BE2C (cell line): ENCODE results near the gene PIP4P1.

Source experiments
- DNase-seq: peaks from one replicate; pipeline ENCODE4 v3.0.0-alpha.2; 2020
- H3K27me3 ChIP-seq: fragments of 250-450 bp; sonication (Bioruptor Pico); 2 replicates; pipeline ENCODE4 v1.5.1; 2020; ENCODE audit warnings: mild to moderate bottlenecking
- H3K36me3 ChIP-seq: fragments of 250-450 bp; sonication (Bioruptor Pico); 2 replicates; pipeline ENCODE4 v1.5.1; 2020; ENCODE audit warnings: mild to moderate bottlenecking
- H3K4me1 ChIP-seq: fragments of 250-450 bp; sonication (Bioruptor Pico); 2 replicates; pipeline ENCODE4 v1.5.1; 2020
- H3K4me3 ChIP-seq: 2 replicates; pipeline ENCODE4 v1.5.1; 2011; ENCODE audit warnings: low read depth, low read length
- H3K9me3 ChIP-seq: fragments of 250-450 bp; sonication (Bioruptor Pico); 2 replicates; pipeline ENCODE4 v1.5.1; 2020
- CTCF ChIP-seq: IDR thresholded peaks from 2 replicates; pipeline ENCODE4 v1.5.1; 2012; ENCODE audit warnings: mild to moderate bottlenecking, low read depth, low read length

The PIP4P1 gene

GRCh38 chr14:20424851-20425250 lies 36.4 kb downstream of the PIP4P1 start:
- H3K27me3 ChIP-seq: no peaks in the 10 kb centered on the region
- no peak for TF ChIP-seq CTCF
- DNase-seq: no peak
- H3K36me3 ChIP-seq: no peaks in the 10 kb centered on the region
- no peak overlapping the region for H3K4me3 ChIP-seq
- no peaks in the 10 kb centered on the region for H3K4me1 ChIP-seq
- no peaks in the 10 kb centered on the region for H3K9me3 ChIP-seq

GRCh38 chr14:20422886-20423285 lies 38.3 kb downstream of the PIP4P1 start:
- no peak overlapping the region for H3K4me3 ChIP-seq
- no peaks in the 10 kb centered on the region for H3K36me3 ChIP-seq
- DNase-seq: no peak
- H3K4me1 ChIP-seq: no peaks in the 10 kb centered on the region
- no peaks in the 10 kb centered on the region for H3K27me3 ChIP-seq
- H3K9me3 ChIP-seq: no peaks in the 10 kb centered on the region
- TF ChIP-seq CTCF: no peak

- H3K4me3 ChIP-seq: no peak overlapping the region
- TF ChIP-seq CTCF: no peak
- no peaks in the 10 kb centered on the region for H3K9me3 ChIP-seq
- no peaks in the 10 kb centered on the region for H3K36me3 ChIP-seq
- no peaks in the 10 kb centered on the region for H3K27me3 ChIP-seq
- no peaks in the 10 kb centered on the region for H3K4me1 ChIP-seq
- DNase-seq: no peak
Observed at GRCh38 chr14:20421267-20421666, 40.0 kb downstream of the PIP4P1 start.

GRCh38 chr14:20419419-20419818 lies 41.8 kb downstream of the PIP4P1 start:
- H3K27me3 ChIP-seq: no peaks in the 10 kb centered on the region
- H3K36me3 ChIP-seq: no peaks in the 10 kb centered on the region
- H3K4me1 ChIP-seq: no peaks in the 10 kb centered on the region
- no peak for TF ChIP-seq CTCF
- H3K4me3 ChIP-seq: no peak overlapping the region
- DNase-seq: no peak
- no peaks in the 10 kb centered on the region for H3K9me3 ChIP-seq

GRCh38 chr14:20418501-20418909 lies 42.7 kb downstream of the PIP4P1 start:
- no peaks in the 10 kb centered on the region for H3K36me3 ChIP-seq
- H3K4me3 ChIP-seq: no peak overlapping the region
- H3K27me3 ChIP-seq: no peaks in the 10 kb centered on the region
- H3K4me1 ChIP-seq: no peaks in the 10 kb centered on the region
- no peaks in the 10 kb centered on the region for H3K9me3 ChIP-seq
- TF ChIP-seq CTCF: no peak
- no peak for DNase-seq

- H3K36me3 ChIP-seq: no peaks in the 10 kb centered on the region
Observed at GRCh38 chr14:20417250-20418186, 43.7 kb downstream of the PIP4P1 start.

More at GRCh38 chr14:20417250-20418186, 43.7 kb downstream of the PIP4P1 start:
- Histone ChIP-seq H3K27me3 (no peaks in the 10 kb centered on the region), H3K9me3 (no peaks in the 10 kb centered on the region), H3K4me3 (no peak overlapping the region), H3K4me1 (no peaks in the 10 kb centered on the region)
- no peak for DNase-seq
- TF ChIP-seq CTCF: no peak
